PC-9 (cell line): ENCODE results near the gene CKS1B. TPM values are rescaled to one million over a fixed set of nuclear protein-coding genes. Genes with fewer than 3 reads are reported as not detected.

Experiments used
- BruUV-seq: library from RNA; stranded (reverse); fragments of 400-500 nt; replicated peaks from 2 replicates; lab custom pipeline; 2021; lab: Mats Ljungman, UMichigan
- CTCF ChIA-PET: fragments of 300-600 bp; sonication (Branson Sonifier 250); formaldehyde crosslinking; loops from one replicate; lab custom pipeline; 2022; ENCODE audit warnings: antibody characterized with exemption; lab: Charles Lee
- POLR2A ChIA-PET: fragments of 300-600 bp; sonication (Branson Sonifier 250); formaldehyde crosslinking; loops from one replicate; lab custom pipeline; 2022; ENCODE audit warnings: antibody characterized with exemption; ENCODE audit not compliant: unreplicated experiment; lab: Charles Lee
- DNase-seq, 2 experiments: peaks; one replicate each; pipeline versions ENCODE4 v3.0.0 to v3.0.0-alpha.2; 2015 to 2022; ENCODE audit warnings: mixed read lengths in 1 of 2
- H2AFZ ChIP-seq: fragments of 200-600 bp; sonication (generic); 2 replicates; pipeline ENCODE4 v1.8.1; 2017; ENCODE audit warnings: antibody characterized with exemption
- H3F3A ChIP-seq: fragments of 200-600 bp; sonication (generic); 2 replicates; pipeline ENCODE4 v1.8.1; 2017; ENCODE audit warnings: antibody characterized with exemption, mild to moderate bottlenecking, low read depth; ENCODE audit not compliant: insufficient read depth
- H3K27ac ChIP-seq: fragments of 200-600 bp; sonication (generic); 2 replicates; pipeline ENCODE4 v1.6.1; 2016; ENCODE audit warnings: mixed run types
- H3K27me3 ChIP-seq: fragments of 200-600 bp; sonication (generic); 2 replicates; pipeline ENCODE4 v1.6.1; 2016; ENCODE audit warnings: low read depth, mixed run types; ENCODE audit not compliant: insufficient read depth
- H3K36me3 ChIP-seq: fragments of 200-600 bp; sonication (generic); 2 replicates; pipeline ENCODE4 v1.6.1; 2016; ENCODE audit warnings: low read depth, mixed run types
- H3K4me1 ChIP-seq: fragments of 200-600 bp; sonication (generic); replicated peaks from 2 replicates; pipeline ENCODE4 v1.6.1; 2016; ENCODE audit warnings: mixed run types; ENCODE audit not compliant: insufficient read depth
- H3K4me2 ChIP-seq: fragments of 200-600 bp; sonication (generic); 2 replicates; pipeline ENCODE4 v1.6.1; 2017; ENCODE audit warnings: mixed run types
- H3K4me3 ChIP-seq: fragments of 200-600 bp; sonication (generic); 2 replicates; pipeline ENCODE4 v1.6.1; 2016; ENCODE audit warnings: mixed run types
- H3K79me2 ChIP-seq: fragments of 200-600 bp; sonication (generic); 2 replicates; pipeline ENCODE4 v1.6.1; 2017; ENCODE audit warnings: low read depth, mixed run types
- H3K9me2 ChIP-seq: fragments of 200-600 bp; sonication (generic); 2 replicates; pipeline ENCODE4 v1.8.1; 2017; ENCODE audit warnings: mild to moderate bottlenecking; ENCODE audit not compliant: insufficient read depth
- H3K9me3 ChIP-seq: fragments of 200-600 bp; sonication (generic); 2 replicates; pipeline ENCODE4 v1.8.1; 2016; ENCODE audit warnings: low read depth; ENCODE audit not compliant: insufficient read depth
- H4K20me1 ChIP-seq: fragments of 200-600 bp; sonication (generic); 2 replicates; pipeline ENCODE4 v1.8.1; 2017; ENCODE audit not compliant: insufficient read depth
- EZH2 ChIP-seq: fragments of 200-600 bp; sonication (generic); IDR thresholded peaks from 2 replicates; pipeline ENCODE4 v1.8.0; 2017; ENCODE audit warnings: antibody characterized with exemption, low read depth
- intact Hi-C: fragments of 100-400 bp; cut with micrococcal nuclease; formaldehyde crosslinking; loops from one replicate; pipeline ENCODE4 v1.10.0; 2022; ENCODE audit not compliant: unreplicated experiment
- total RNA-seq: library from RNA; stranded (reverse); gene quantifications from 2 replicates; pipeline ENCODE4 v1.2.3, GENCODE V29; 2021
- TF ChIP-seq, protein P1 (sequence below): fragments of 200-600 bp; sonication (generic); conservative IDR thresholded peaks from 2 replicates; pipeline ENCODE4 v1.6.1; 2017; ENCODE audit warnings: mixed run types, antibody characterized with exemption, mild to moderate bottlenecking, moderate library complexity

Gene CKS1B
- total RNA-seq, 1 experiment from 2014 or later, result 236 TPM

DNA sequence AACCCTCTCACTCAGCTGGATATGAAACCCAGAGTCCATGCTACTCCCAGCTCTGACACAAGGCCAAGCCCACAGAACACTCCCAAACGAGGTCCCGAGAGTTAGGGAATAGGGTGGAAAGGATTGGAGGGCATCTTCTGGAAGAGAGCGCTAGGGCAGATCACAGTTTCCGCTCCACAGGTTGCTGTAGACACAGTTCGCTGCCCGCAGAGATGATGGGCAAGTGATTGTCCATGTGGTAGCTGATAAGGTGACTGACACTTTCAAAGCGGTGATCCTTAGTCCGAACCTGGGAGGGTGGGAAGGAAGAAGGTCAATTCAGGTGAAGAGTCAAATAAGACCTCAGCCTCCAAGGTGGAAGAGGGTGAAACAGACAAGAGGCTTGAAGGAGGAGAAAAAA lies 10.8 kb upstream of the CKS1B start:
- Histone ChIP-seq H3K4me3 (no peak overlapping the region), H3K9me2 (no peaks in the 10 kb centered on the region), H3K36me3 (peaks cover 26% of the 10 kb centered on the region), H3K9me3 (no peaks in the 10 kb centered on the region), H3K27ac (no peak overlapping the region), H2AFZ (no peak overlapping the region), H3K4me1 (peaks cover 16% of the 10 kb centered on the region), H3K27me3 (no peaks in the 10 kb centered on the region), H4K20me1 (no peaks in the 10 kb centered on the region), H3F3A (peaks cover 49% of the 10 kb centered on the region), H3K79me2 (peaks cover 16% of the 10 kb centered on the region), H3K4me2 (no peak overlapping the region)
- intact Hi-C loops, result loop anchor here (5.0 kb wide), 1 partner anchor 39 kb away; the partner anchor contains the start of gene ZBTB7B
- DNase-seq, result no peak
- no TSS peak for BruUV-seq
- CTCF ChIA-PET, result no interaction called here
- POLR2A ChIA-PET, result interaction anchor here (0.5 to 0.7 kb wide), 3 partner anchors 8 to 78 kb away, joined by 3 to 11 read pairs (median 6); partner anchors contain the start of gene FLAD1
- no peak for TF ChIP-seq EZH2
- TF ChIP-seq, protein P1, sequence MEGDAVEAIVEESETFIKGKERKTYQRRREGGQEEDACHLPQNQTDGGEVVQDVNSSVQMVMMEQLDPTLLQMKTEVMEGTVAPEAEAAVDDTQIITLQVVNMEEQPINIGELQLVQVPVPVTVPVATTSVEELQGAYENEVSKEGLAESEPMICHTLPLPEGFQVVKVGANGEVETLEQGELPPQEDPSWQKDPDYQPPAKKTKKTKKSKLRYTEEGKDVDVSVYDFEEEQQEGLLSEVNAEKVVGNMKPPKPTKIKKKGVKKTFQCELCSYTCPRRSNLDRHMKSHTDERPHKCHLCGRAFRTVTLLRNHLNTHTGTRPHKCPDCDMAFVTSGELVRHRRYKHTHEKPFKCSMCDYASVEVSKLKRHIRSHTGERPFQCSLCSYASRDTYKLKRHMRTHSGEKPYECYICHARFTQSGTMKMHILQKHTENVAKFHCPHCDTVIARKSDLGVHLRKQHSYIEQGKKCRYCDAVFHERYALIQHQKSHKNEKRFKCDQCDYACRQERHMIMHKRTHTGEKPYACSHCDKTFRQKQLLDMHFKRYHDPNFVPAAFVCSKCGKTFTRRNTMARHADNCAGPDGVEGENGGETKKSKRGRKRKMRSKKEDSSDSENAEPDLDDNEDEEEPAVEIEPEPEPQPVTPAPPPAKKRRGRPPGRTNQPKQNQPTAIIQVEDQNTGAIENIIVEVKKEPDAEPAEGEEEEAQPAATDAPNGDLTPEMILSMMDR, result no peak

- Histone ChIP-seq H3K9me2 (no peaks in the 10 kb centered on the region), H3K4me1 (peaks cover 24% of the 10 kb centered on the region), H3K4me2 (no peak overlapping the region), H3K27me3 (no peaks in the 10 kb centered on the region), H3K9me3 (no peaks in the 10 kb centered on the region), H3F3A (peaks cover 46% of the 10 kb centered on the region), H3K36me3 (peaks cover 31% of the 10 kb centered on the region), H3K79me2 (peaks cover 23% of the 10 kb centered on the region), H3K4me3 (no peak overlapping the region), H4K20me1 (no peaks in the 10 kb centered on the region), H2AFZ (no peak overlapping the region), H3K27ac (no peak overlapping the region)
- no peak for TF ChIP-seq EZH2
- TF ChIP-seq, protein P1, result no peak
- CTCF ChIA-PET, result interaction anchor here (0.7 to 0.8 kb wide), 2 partner anchors 9 to 23 kb away, joined by 3 read pairs; partner anchors contain the start of gene PBXIP1
- intact Hi-C loops, result loop anchor here (5.0 kb wide), 1 partner anchor 38 kb away; the partner anchor contains the start of gene ZBTB7B
- POLR2A ChIA-PET, result interaction anchor here (0.6 to 0.7 kb wide), 3 partner anchors 10 to 55 kb away, joined by 4 to 6 read pairs (median 4); partner anchors contain the start of genes CKS1B and FLAD1
- no TSS peak for BruUV-seq
- DNase-seq, result no peak
Observed at GRCh38 chr1:154964359-154964758, 10.1 kb upstream of the CKS1B start.

GRCh38 chr1:154966111-154966510 lies 8.4 kb upstream of the CKS1B start:
- H4K20me1 ChIP-seq, result no peaks in the 10 kb centered on the region
- no peak overlapping the region for H3K4me3 ChIP-seq
- no peak for TF ChIP-seq EZH2
- TF ChIP-seq, protein P1, result no peak
- no peak overlapping the region for H2AFZ ChIP-seq
- H3K9me2 ChIP-seq, result no peaks in the 10 kb centered on the region
- no TSS peak for BruUV-seq
- peaks cover 33% of the 10 kb centered on the region for H3K36me3 ChIP-seq
- intact Hi-C loops, result no loop called here
- H3K27ac ChIP-seq, result no peak overlapping the region
- H3K4me2 ChIP-seq, result no peak overlapping the region
- peaks cover 34% of the 10 kb centered on the region for H3K4me1 ChIP-seq
- peaks cover 51% of the 10 kb centered on the region for H3F3A ChIP-seq
- DNase-seq, result no peak
- CTCF ChIA-PET, result interaction anchor here (1.4 kb wide), 1 partner anchor 86 kb away, joined by 3 read pairs; no protein-coding TSS in a partner anchor
- POLR2A ChIA-PET, result interaction anchor here (0.5 to 0.6 kb wide), 2 partner anchors 10 kb away, joined by 3 to 5 read pairs; partner anchors contain the start of gene PBXIP1
- H3K27me3 ChIP-seq, result no peaks in the 10 kb centered on the region
- no peaks in the 10 kb centered on the region for H3K9me3 ChIP-seq
- peaks cover 29% of the 10 kb centered on the region for H3K79me2 ChIP-seq
